ENCODE results near the gene GPS2. TPM values are rescaled to one million over a fixed set of nuclear protein-coding genes. Genes with fewer than 3 reads are reported as not detected.

Gene GPS2
- total and polyA plus RNA-seq, 10 donors: 54.1 to 123 (median 68.1) TPM

DNA sequence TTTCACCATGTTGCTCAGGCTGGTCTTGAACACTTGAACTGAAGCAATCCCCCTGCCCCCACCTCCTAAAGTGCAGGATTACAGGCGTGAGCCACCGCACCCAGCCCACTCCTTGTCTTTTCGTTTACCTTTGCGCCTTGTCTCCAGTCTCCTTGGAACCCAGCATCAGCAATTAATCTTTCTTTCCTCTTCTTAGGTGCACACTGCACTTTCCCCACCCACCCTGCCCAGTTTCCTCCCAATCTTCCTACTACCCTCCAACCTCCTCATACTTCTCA lies 51.4 kb downstream of the GPS2 start:
- H3K4me1 ChIP-seq: peaks cover 22 to 38% (median 35%) of the 10 kb centered on the region in 6 donors
- intact Hi-C loops (cut with DNase I; ENCODE audit: low total_unique reads): no loop called here
- no peak overlapping the region for H3K27ac ChIP-seq
- peaks cover 0 to 14% (median 7%) of the 10 kb centered on the region in 6 donors for H3K36me3 ChIP-seq
- no peak for DNase-seq
- H3K9me3 ChIP-seq: no peaks in the 10 kb centered on the region
- TF ChIP-seq POLR2A (IDR thresholded peaks at IDR 0.05) (no peak), POLR2AphosphoS5 (IDR thresholded peaks at IDR 0.05) (no peak)
- TF ChIP-seq, protein P1, sequence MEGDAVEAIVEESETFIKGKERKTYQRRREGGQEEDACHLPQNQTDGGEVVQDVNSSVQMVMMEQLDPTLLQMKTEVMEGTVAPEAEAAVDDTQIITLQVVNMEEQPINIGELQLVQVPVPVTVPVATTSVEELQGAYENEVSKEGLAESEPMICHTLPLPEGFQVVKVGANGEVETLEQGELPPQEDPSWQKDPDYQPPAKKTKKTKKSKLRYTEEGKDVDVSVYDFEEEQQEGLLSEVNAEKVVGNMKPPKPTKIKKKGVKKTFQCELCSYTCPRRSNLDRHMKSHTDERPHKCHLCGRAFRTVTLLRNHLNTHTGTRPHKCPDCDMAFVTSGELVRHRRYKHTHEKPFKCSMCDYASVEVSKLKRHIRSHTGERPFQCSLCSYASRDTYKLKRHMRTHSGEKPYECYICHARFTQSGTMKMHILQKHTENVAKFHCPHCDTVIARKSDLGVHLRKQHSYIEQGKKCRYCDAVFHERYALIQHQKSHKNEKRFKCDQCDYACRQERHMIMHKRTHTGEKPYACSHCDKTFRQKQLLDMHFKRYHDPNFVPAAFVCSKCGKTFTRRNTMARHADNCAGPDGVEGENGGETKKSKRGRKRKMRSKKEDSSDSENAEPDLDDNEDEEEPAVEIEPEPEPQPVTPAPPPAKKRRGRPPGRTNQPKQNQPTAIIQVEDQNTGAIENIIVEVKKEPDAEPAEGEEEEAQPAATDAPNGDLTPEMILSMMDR (IDR thresholded peaks at IDR 0.05 in 8 of 11, conservative IDR thresholded peaks at IDR 0.05 in 3 of 11): no peak
- H3K27me3 ChIP-seq (replicated peaks in 1 of 7): peaks cover 3 to 78% (median 27%) of the 10 kb centered on the region in 7 donors
- 38 to 59% (median 54%) methylated on average over 4 of the region's 4 CpGs for WGBS, 5 donors
- peak overlapping the region in 2 of 8 donors; percentile 57 to 78 for H3K4me3 ChIP-seq

DNA sequence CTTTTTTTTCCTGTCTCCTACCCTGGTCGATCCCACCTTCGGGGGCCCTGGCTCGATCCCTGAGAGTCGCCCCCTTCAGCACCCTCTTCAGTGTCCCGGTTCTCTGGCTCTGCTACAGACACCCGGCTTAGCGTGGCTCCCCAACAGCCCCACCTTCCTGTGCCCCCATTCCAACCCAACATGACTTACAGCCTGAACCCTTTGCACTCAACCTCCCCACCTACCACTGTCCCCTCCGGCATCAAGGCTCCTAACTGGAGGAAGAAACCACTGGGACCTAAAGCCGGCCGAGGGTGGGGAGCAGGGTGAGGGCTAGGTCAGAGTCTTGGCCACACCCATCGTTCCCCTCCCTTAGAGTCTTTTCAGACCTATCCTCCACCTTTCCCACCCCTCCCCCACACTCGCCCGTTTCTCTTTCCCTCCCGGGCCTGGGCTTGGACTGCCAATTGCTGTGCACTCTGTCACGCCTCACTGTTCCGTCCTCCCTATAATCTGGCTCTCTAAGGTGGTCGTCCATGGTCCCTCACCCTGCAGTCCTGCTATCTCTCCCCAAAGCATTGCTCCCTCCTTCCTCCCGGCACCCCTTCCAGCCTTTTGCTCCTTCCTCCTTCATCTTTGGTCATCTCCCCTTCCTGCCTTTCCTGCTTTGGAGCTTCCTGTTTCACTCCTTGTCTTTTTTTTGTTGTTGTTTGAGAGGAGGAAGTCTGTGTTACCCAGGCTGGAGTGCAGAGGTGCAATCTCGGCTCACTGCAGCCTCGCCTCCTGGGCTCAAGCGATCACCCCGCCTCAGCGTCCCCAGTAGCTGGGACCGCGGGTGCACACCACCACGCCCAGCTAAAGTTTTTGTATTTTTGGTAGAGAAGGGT lies 52.0 kb downstream of the GPS2 start:
- peak overlapping the region in 2 of 8 donors; percentile 2 to 8 for H3K27ac ChIP-seq
- intact Hi-C loops (cut with DNase I; ENCODE audit: low total_unique reads): no loop called here
- peaks cover 0 to 20% (median 11%) of the 10 kb centered on the region in 6 donors for H3K36me3 ChIP-seq
- TF ChIP-seq, protein P1 (IDR thresholded peaks at IDR 0.05 in 8 of 11, conservative IDR thresholded peaks at IDR 0.05 in 3 of 11): no peak
- TF ChIP-seq POLR2A (IDR thresholded peaks at IDR 0.05): no peak
- TF ChIP-seq POLR2AphosphoS5 (IDR thresholded peaks at IDR 0.05): no peak
- H3K27me3 ChIP-seq (replicated peaks in 1 of 7): peaks cover 3 to 78% (median 27%) of the 10 kb centered on the region in 7 donors
- peak overlapping the region in 6 of 8 donors; percentile 16 to 78 (median 22) for H3K4me3 ChIP-seq
- peaks cover 22 to 38% (median 35%) of the 10 kb centered on the region in 6 donors for H3K4me1 ChIP-seq
- 4 to 9% (median 6%) methylated on average over 26 of the region's 26 CpGs for WGBS, 5 donors
- H3K9me3 ChIP-seq: no peaks in the 10 kb centered on the region
- DNase-seq: no peak

Small RNA genes within 50 kb of the gene (small RNA-seq; reads per million reads assigned to genes)
- gene AC026954.2 (0 reads per million in 4 donors), gene RF00019 (0 reads per million in 4 donors)

Other genes with a start within 250 kb of the GPS2 start
Only the 30 nearest of the 34 such genes appear.
- gene ASGR2, start 200.5 kb downstream of the GPS2 start, total RNA-seq: 10 to 100 TPM in 2 of 7 donors, 1 to 10 TPM in 4, not detected in 1; 2.4 to 10.5 (median 6.2) TPM
- gene ASGR2, start 200.5 kb downstream of the GPS2 start, polyA plus RNA-seq: 10 to 100 TPM in 1 of 3 donors, 1 to 10 TPM in 2; 2.3 to 35.1 (median 8.8) TPM
- gene ASGR1, start 136.0 kb downstream of the GPS2 start, total RNA-seq: 1 to 10 TPM; 1.5 to 7.2 (median 3.7) TPM
- 10 to 100 TPM in 1 of 3 donors, 1 to 10 TPM in 2; 1.3 to 10.2 (median 6.4) TPM for gene ASGR1, start 136.0 kb downstream of the GPS2 start, polyA plus RNA-seq
- 10 to 100 TPM; 17.0 to 38.5 (median 30.5) TPM for gene DLG4, start 95.5 kb downstream of the GPS2 start, total RNA-seq
- gene DLG4, start 95.5 kb downstream of the GPS2 start, polyA plus RNA-seq: 10 to 100 TPM in 1 of 3 donors, 1 to 10 TPM in 2; 3.0 to 21.5 (median 4.3) TPM
- gene ACADVL, start 95.4 kb downstream of the GPS2 start, total RNA-seq: 100 to 1,000 TPM; 402 to 903 (median 548) TPM
- 100 to 1,000 TPM; 320 to 963 (median 710) TPM for gene ACADVL, start 95.4 kb downstream of the GPS2 start, polyA plus RNA-seq
- gene DVL2, start 80.8 kb downstream of the GPS2 start, total RNA-seq: 10 to 100 TPM; 36.9 to 48.0 (median 39.2) TPM
- gene DVL2, start 80.8 kb downstream of the GPS2 start, polyA plus RNA-seq: 10 to 100 TPM in 2 of 3 donors, 1 to 10 TPM in 1; 9.8 to 29.2 (median 11.7) TPM
- 10 to 100 TPM; 33.1 to 47.6 (median 38.8) TPM for gene PHF23, start 75.9 kb downstream of the GPS2 start, total RNA-seq
- 10 to 100 TPM; 27.4 to 50.4 (median 33.2) TPM for gene PHF23, start 75.9 kb downstream of the GPS2 start, polyA plus RNA-seq
- gene GABARAP, start 72.9 kb downstream of the GPS2 start, total RNA-seq: 100 to 1,000 TPM; 222 to 519 (median 438) TPM
- gene GABARAP, start 72.9 kb downstream of the GPS2 start, polyA plus RNA-seq: 100 to 1,000 TPM; 755 to 855 (median 822) TPM
- gene CTDNEP1, start 63.6 kb downstream of the GPS2 start, total RNA-seq: 100 to 1,000 TPM in 4 of 7 donors, 10 to 100 TPM in 3; 83.1 to 133 (median 119) TPM
- gene CTDNEP1, start 63.6 kb downstream of the GPS2 start, polyA plus RNA-seq: 100 to 1,000 TPM in 1 of 3 donors, 10 to 100 TPM in 2; 69.3 to 104 (median 86.1) TPM
- 10 to 100 TPM; 22.1 to 40.3 (median 36.3) TPM for gene ELP5, start 63.1 kb downstream of the GPS2 start, total RNA-seq
- gene ELP5, start 63.1 kb downstream of the GPS2 start, polyA plus RNA-seq: 10 to 100 TPM; 36.2 to 40.2 (median 37.2) TPM
- gene CLDN7, start 52.9 kb downstream of the GPS2 start, total RNA-seq: 1 to 10 TPM in 6 of 7 donors, under 1 TPM in 1; 0.74 to 6.6 (median 2.4) TPM
- gene CLDN7, start 52.9 kb downstream of the GPS2 start, polyA plus RNA-seq: 1 to 10 TPM; 2.9 to 6.0 (median 4.3) TPM
- 1 to 10 TPM in 1 of 7 donors, under 1 TPM in 6; 0.39 to 1.6 (median 0.51) TPM for gene SLC2A4, start 33.6 kb downstream of the GPS2 start, total RNA-seq
- under 1 TPM; 0.07 to 0.56 (median 0.29) TPM for gene SLC2A4, start 33.6 kb downstream of the GPS2 start, polyA plus RNA-seq
- under 1 TPM in 3 of 7 donors, not detected in 4; 0.11 to 0.40 (median 0.19) TPM for gene YBX2, start 20.7 kb downstream of the GPS2 start, total RNA-seq
- under 1 TPM; 0.09 to 0.22 (median 0.12) TPM for gene YBX2, start 20.7 kb downstream of the GPS2 start, polyA plus RNA-seq
- gene EIF5A, start 7.7 kb downstream of the GPS2 start, total RNA-seq: 100 to 1,000 TPM; 117 to 326 (median 244) TPM
- 100 to 1,000 TPM; 310 to 426 (median 376) TPM for gene EIF5A, start 7.7 kb downstream of the GPS2 start, polyA plus RNA-seq
- gene NEURL4, start 14.0 kb upstream of the GPS2 start, total RNA-seq: 10 to 100 TPM; 16.5 to 53.9 (median 44.3) TPM
- 10 to 100 TPM; 17.6 to 48.6 (median 36.3) TPM for gene NEURL4, start 14.0 kb upstream of the GPS2 start, polyA plus RNA-seq
- 100 to 1,000 TPM; 118 to 312 (median 208) TPM for gene ACAP1, start 21.2 kb upstream of the GPS2 start, total RNA-seq
- 100 to 1,000 TPM; 126 to 266 (median 245) TPM for gene ACAP1, start 21.2 kb upstream of the GPS2 start, polyA plus RNA-seq
- gene KCTD11, start 36.8 kb upstream of the GPS2 start, total RNA-seq: 10 to 100 TPM in 1 of 7 donors, 1 to 10 TPM in 6; 7.7 to 10.0 (median 9.1) TPM
- gene KCTD11, start 36.8 kb upstream of the GPS2 start, polyA plus RNA-seq: 10 to 100 TPM in 1 of 3 donors, 1 to 10 TPM in 2; 5.4 to 12.0 (median 6.0) TPM
- not detected for gene TMEM95, start 39.8 kb upstream of the GPS2 start, total RNA-seq
- not detected for gene TMEM95, start 39.8 kb upstream of the GPS2 start, polyA plus RNA-seq
- 10 to 100 TPM in 1 of 7 donors, 1 to 10 TPM in 6; 4.2 to 16.2 (median 6.4) TPM for gene TNK1, start 65.7 kb upstream of the GPS2 start, total RNA-seq
- gene TNK1, start 65.7 kb upstream of the GPS2 start, polyA plus RNA-seq: 1 to 10 TPM; 6.6 to 8.7 (median 8.3) TPM
- 10 to 100 TPM; 34.1 to 63.2 (median 51.1) TPM for gene PLSCR3, start 79.2 kb upstream of the GPS2 start, total RNA-seq
- 10 to 100 TPM; 31.3 to 45.9 (median 33.3) TPM for gene PLSCR3, start 79.2 kb upstream of the GPS2 start, polyA plus RNA-seq
- 10 to 100 TPM; 39.1 to 82.5 (median 50.3) TPM for gene TMEM256, start 88.7 kb upstream of the GPS2 start, total RNA-seq
- 100 to 1,000 TPM; 175 to 193 (median 179) TPM for gene TMEM256, start 88.7 kb upstream of the GPS2 start, polyA plus RNA-seq
- gene NLGN2, start 92.5 kb upstream of the GPS2 start, total RNA-seq: 10 to 100 TPM in 6 of 7 donors, 1 to 10 TPM in 1; 8.7 to 23.0 (median 13.0) TPM
- 1 to 10 TPM; 2.2 to 6.5 (median 4.3) TPM for gene NLGN2, start 92.5 kb upstream of the GPS2 start, polyA plus RNA-seq
- gene SPEM1, start 105.0 kb upstream of the GPS2 start, total RNA-seq: not detected
- not detected for gene SPEM1, start 105.0 kb upstream of the GPS2 start, polyA plus RNA-seq
- not detected for gene SPEM2, start 110.3 kb upstream of the GPS2 start, total RNA-seq
- gene SPEM2, start 110.3 kb upstream of the GPS2 start, polyA plus RNA-seq: not detected
- gene SPEM3, start 113.5 kb upstream of the GPS2 start, total RNA-seq: not detected
- gene SPEM3, start 113.5 kb upstream of the GPS2 start, polyA plus RNA-seq: not detected
- gene TMEM102, start 120.1 kb upstream of the GPS2 start, total RNA-seq: 10 to 100 TPM in 5 of 7 donors, 1 to 10 TPM in 2; 7.1 to 17.4 (median 10.9) TPM
- gene TMEM102, start 120.1 kb upstream of the GPS2 start, polyA plus RNA-seq: 1 to 10 TPM; 4.7 to 9.8 (median 7.8) TPM
- gene FGF11, start 124.2 kb upstream of the GPS2 start, total RNA-seq: 1 to 10 TPM; 1.0 to 5.5 (median 3.2) TPM
- 1 to 10 TPM; 1.5 to 3.5 (median 2.0) TPM for gene FGF11, start 124.2 kb upstream of the GPS2 start, polyA plus RNA-seq
- 10 to 100 TPM in 5 of 7 donors, 1 to 10 TPM in 2; 7.3 to 12.9 (median 11.4) TPM for gene CHRNB1, start 129.7 kb upstream of the GPS2 start, total RNA-seq
- gene CHRNB1, start 129.7 kb upstream of the GPS2 start, polyA plus RNA-seq: 10 to 100 TPM in 2 of 3 donors, 1 to 10 TPM in 1; 7.3 to 12.4 (median 11.1) TPM
- gene ZBTB4, start 164.3 kb upstream of the GPS2 start, total RNA-seq: 10 to 100 TPM; 38.7 to 68.8 (median 46.5) TPM
- gene ZBTB4, start 164.3 kb upstream of the GPS2 start, polyA plus RNA-seq: 10 to 100 TPM; 10.5 to 23.7 (median 12.3) TPM
- not detected for gene SLC35G6, start 166.1 kb upstream of the GPS2 start, total RNA-seq
- under 1 TPM in 1 of 3 donors, not detected in 2; 0.13 TPM for gene SLC35G6, start 166.1 kb upstream of the GPS2 start, polyA plus RNA-seq
- 100 to 1,000 TPM; 108 to 196 (median 173) TPM for gene POLR2A, start 169.0 kb upstream of the GPS2 start, total RNA-seq
- gene POLR2A, start 169.0 kb upstream of the GPS2 start, polyA plus RNA-seq: 10 to 100 TPM in 1 of 3 donors, 1 to 10 TPM in 2; 8.2 to 26.0 (median 8.8) TPM

Measured in spleen (tissue), 11 donors.